Fibroblast of the aortic adventitia (primary cell): ENCODE measurements around the gene SAMD13. TPM values are rescaled to one million over a fixed set of nuclear protein-coding genes. Genes with fewer than 3 reads are reported as not detected.

Experiments
- DNase-seq: peaks from one replicate; pipeline ENCODE4 v3.0.0-alpha.2; 2010; ENCODE audit warnings: low read depth
- H3K4me3 ChIP-seq: 2 replicates; pipeline ENCODE4 v1.5.1; 2011; ENCODE audit warnings: low read depth, mild to moderate bottlenecking, control low read depth, low read length, moderate library complexity
- CTCF ChIP-seq: IDR thresholded peaks from 2 replicates; pipeline ENCODE4 v1.5.1; 2011; ENCODE audit warnings: mild to moderate bottlenecking, low read length, control low read depth, inconsistent platforms; ENCODE audit not compliant: insufficient read depth
- total RNA-seq: library from RNA; depleted of rRNA; stranded (reverse); fragments of >200 nt; gene quantifications from 2 replicates; pipeline ENCODE4 v1.2.3, GENCODE V29; 2012; ENCODE audit warnings: low replicate concordance

The SAMD13 gene
- total RNA-seq, 1 donor = 1.4 TPM

DNA sequence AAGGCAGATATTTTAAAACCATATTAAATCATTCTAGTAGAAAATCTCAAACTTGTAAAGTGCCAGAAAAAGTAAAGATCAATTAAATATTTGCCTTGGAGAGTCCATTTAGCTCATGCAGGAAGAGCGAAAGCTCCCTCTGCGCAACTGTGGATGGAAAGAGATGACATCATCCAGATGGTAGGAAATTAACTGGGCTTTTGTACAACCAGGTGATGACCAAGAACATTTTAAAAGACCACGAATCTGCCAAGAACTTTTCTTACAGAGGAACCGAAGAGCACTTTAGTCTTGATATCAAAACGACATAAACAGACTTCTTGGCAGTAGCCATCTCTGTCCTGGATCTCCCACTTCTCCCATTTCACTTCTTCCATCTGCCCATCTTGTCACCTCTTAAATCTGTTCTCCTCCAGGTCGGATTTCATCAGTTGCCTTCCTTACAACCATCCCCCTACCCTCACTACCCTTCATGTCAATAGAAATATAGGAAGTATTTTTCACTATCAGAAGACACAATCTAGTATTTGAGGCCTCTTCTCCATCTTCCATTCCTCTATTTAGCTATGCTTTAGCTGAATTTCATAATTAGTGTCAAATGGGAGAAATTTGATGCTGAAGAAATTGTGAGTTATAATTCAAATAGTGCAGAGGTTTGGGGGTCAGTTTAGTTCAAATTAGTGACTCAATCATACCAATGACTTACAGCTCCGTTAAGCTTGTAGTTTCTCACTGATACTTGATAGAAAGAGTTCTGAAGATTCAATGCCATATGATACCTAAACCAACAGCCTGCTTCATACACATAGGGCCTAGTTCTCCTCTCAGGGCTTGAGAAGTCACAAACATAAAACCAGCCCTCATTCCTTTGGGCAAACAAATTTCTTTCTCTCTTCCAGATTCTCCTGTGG is 74.7 kb downstream of the SAMD13 start:
- no peak for DNase-seq
- TF ChIP-seq CTCF = no peak
- H3K4me3 ChIP-seq = no peak overlapping the region

DNA sequence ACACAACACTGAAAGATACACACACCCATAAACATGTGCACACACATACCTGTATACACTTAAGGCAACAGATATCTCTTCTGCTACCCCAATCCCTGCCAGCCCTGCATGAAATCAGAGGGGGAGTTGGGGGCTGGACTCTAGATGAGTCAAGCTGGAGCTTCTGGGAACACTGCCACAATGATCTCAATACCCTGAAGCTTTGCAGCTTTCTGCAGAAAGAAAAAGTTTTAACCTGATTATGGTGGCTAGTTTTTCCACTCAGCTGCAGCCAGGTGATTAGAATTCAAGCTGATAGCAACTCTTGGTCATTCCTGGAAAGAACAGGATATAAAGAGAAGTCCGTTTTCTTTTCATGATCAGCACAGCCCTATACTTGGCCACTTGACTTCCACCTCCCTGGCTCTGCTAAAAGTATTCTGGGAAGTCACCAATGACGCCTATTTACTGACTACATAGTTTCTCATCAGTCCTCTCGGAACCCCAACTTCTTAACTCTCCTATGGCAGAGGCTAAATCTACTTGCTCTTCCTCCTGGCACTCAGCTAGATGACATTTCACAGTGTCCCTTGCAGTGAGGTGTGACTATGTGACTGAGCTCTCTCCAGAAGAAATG is 76.1 kb downstream of the SAMD13 start:
- no peak overlapping the region for H3K4me3 ChIP-seq
- no peak for TF ChIP-seq CTCF
- peak; percentile 89 for DNase-seq

DNA sequence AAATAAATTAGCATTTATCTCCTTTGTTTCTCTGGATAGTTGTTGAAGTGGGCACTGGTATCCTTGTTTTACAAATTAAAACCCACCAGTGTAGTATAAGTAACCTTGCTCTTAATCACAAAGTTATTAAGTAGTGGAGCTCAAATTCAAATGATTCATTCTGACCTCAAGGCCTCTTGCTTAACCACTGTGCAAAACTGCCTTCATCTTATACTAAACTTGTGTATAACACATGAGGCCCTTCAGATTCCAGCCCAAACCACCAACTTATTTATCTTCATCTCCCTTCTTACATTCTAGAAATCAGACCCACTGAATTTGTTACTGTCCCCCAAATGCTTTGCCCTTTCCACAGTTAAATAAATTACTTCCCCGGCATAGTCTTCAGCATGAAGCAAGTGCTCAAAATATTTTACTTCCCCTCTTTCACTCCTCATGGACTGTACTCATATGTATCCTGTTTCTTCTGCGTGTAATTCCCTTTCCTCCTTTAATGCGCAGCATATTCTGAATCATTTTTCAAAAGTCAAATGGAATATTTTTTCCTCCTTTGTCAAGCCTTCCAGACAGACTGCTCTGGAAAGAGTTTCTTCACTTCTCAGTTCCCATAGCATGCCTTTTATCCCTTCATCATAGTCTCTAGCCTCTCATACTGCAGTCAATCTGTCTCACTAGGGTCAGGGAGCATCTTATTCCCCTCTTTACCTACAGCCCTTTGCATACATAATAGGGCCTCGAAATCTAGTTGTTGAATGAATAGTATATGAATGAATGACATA is 77.8 kb downstream of the SAMD13 start:
- peak; percentile 78 for DNase-seq
- no peak for TF ChIP-seq CTCF

DNA sequence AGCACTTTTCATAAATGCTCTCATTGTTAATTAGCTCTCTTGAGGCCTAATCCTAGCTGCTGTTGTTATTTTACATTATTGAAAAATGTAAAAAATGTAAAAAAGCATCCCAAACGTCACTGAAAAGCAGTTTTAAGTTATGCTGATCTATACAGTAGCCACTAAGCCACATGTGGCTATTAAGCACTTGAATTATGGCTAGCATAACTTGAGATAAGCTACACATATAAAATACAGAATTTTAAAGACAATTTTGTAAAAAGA is 78.3 kb downstream of the SAMD13 start:
- TF ChIP-seq CTCF = no peak
- DNase-seq = no peak

More for the DNA sequence above, 77.8 kb downstream of the SAMD13 start:
- H3K4me3 ChIP-seq = no peak overlapping the region

GRCh38 chr1:84382127-84382526 is 80.6 kb downstream of the SAMD13 start:
- TF ChIP-seq CTCF = no peak
- peak; percentile 56 for DNase-seq
- H3K4me3 ChIP-seq = no peak overlapping the region

More for the DNA sequence above, 78.3 kb downstream of the SAMD13 start:
- no peak overlapping the region for H3K4me3 ChIP-seq

DNA sequence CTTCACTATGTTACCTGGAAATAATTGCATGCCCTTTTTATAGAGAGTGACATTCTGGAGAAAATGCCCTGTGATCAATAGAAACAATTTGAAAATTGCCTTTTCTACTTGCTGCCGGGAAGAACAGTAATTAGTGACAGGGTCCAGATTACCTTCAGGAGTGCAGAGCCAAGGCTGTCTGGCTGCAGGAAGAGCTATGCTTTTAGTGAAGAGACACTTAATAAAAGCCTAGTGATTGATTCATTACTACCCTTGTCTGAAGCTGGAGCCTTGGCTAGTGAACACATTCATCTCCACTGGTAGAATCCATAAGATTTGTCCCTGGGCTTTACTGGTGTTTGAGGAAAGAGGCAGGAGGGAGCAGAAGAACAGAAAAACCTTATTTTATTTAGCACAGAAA is 83.8 kb downstream of the SAMD13 start:
- H3K4me3 ChIP-seq = no peak overlapping the region
- TF ChIP-seq CTCF = no peak
- DNase-seq = no peak
